ENCODE data around the gene C5orf52.

- no peak for TF ChIP-seq BHLHE40 (IDR thresholded peaks at IDR 0.05; ENCODE audit: borderline replicate concordance)
- TF ChIP-seq SUZ12 (IDR thresholded peaks at IDR 0.05) = no peak
Observed at GRCh38 chr5:157624144-157624543, 47.2 kb upstream of the C5orf52 start.
